ENCODE data around the gene NPDC1. TPM values are rescaled to one million over a fixed set of nuclear protein-coding genes. Genes with fewer than 3 reads are reported as not detected.

The NPDC1 gene
- polyA plus RNA-seq, 3 donors = 0.51 to 2.7 TPM; not detected in 1

GRCh38 chr9:137069508-137070091 is 23.6 kb upstream of the NPDC1 start:
- no peak for DNase-seq
- peak overlapping the region in 1 of 3 experiments; percentile 54 for H3K4me3 ChIP-seq (replicated peaks in 1 of 3; ENCODE audit: low read depth in 2 of 3, low read length in 3 of 3)
- H3K36me3 ChIP-seq (replicated peaks in 1 of 2; ENCODE audit: control insufficient read depth in 1 of 2, insufficient read depth in 2 of 2, low read length in 2 of 2) = peaks cover 0 to 5% of the 10 kb centered on the region in 2 donors
- no peak overlapping the region for H3K27ac ChIP-seq (ENCODE audit: low read depth in 1 of 2, low read length in 2 of 2)
- 6% methylated on average over 52 of the region's 52 CpGs for WGBS (ENCODE audit: insufficient coverage)
- no peak overlapping the region for H3K9ac ChIP-seq (ENCODE audit: insufficient read depth, low read length, poor library complexity, severe bottlenecking)
- Mint-ChIP-seq H3K4me1 (peaks cover 53% of the 10 kb centered on the region), H3K9me3 (peaks cover 0 to 4% (median 2%) of the 10 kb centered on the region in 7 donors), H3K27ac (peak overlapping the region in 1 of 7 donors; percentile 54), H3K27me3 (ENCODE audit: low read depth in 3 of 3) (peaks cover 0 to 3% (median 0%) of the 10 kb centered on the region in 3 donors), H3K4me3 (peak overlapping the region; percentile 56 to 74), H3K36me3 (peaks cover 3 to 15% of the 10 kb centered on the region in 2 donors)
- intact Hi-C loops (cut with micrococcal nuclease) = loop anchor here (2.0 to 10.0 kb wide), 3 partner anchors 17 to 285 kb away; partner anchors contain the start of genes FUT7 (in 1 of the 2) and MAN1B1 (in 1 of the 2)
- no peak for TF ChIP-seq CTCF (IDR thresholded peaks at IDR 0.05)
- no peaks in the 10 kb centered on the region for H3K9me3 ChIP-seq (replicated peaks in 1 of 2; ENCODE audit: control insufficient read depth in 1 of 2, insufficient read depth in 1 of 2, low read length in 2 of 2)
- peak overlapping the region; percentile 46 for H2AFZ ChIP-seq (ENCODE audit: insufficient read depth, low read depth, low read length, poor library complexity, severe bottlenecking)
- no peaks in the 10 kb centered on the region for H4K20me1 ChIP-seq (ENCODE audit: insufficient read depth, low read length)
- H3K27me3 ChIP-seq (ENCODE audit: control insufficient read depth in 2 of 2, insufficient read depth in 2 of 2, low read length in 2 of 2) = peaks cover 0 to 5% of the 10 kb centered on the region in 2 donors
- peaks cover 6% of the 10 kb centered on the region for H3K79me2 ChIP-seq (ENCODE audit: insufficient read depth, low read length)
- peaks cover 41 to 64% of the 10 kb centered on the region in 2 donors for H3K4me1 ChIP-seq (ENCODE audit: control insufficient read depth in 1 of 2, insufficient read depth in 2 of 2, low read length in 2 of 2)
- H3K4me2 ChIP-seq (replicated peaks; ENCODE audit: extremely low read depth, low read length, poor library complexity, severe bottlenecking) = peak overlapping the region; percentile 76

DNA sequence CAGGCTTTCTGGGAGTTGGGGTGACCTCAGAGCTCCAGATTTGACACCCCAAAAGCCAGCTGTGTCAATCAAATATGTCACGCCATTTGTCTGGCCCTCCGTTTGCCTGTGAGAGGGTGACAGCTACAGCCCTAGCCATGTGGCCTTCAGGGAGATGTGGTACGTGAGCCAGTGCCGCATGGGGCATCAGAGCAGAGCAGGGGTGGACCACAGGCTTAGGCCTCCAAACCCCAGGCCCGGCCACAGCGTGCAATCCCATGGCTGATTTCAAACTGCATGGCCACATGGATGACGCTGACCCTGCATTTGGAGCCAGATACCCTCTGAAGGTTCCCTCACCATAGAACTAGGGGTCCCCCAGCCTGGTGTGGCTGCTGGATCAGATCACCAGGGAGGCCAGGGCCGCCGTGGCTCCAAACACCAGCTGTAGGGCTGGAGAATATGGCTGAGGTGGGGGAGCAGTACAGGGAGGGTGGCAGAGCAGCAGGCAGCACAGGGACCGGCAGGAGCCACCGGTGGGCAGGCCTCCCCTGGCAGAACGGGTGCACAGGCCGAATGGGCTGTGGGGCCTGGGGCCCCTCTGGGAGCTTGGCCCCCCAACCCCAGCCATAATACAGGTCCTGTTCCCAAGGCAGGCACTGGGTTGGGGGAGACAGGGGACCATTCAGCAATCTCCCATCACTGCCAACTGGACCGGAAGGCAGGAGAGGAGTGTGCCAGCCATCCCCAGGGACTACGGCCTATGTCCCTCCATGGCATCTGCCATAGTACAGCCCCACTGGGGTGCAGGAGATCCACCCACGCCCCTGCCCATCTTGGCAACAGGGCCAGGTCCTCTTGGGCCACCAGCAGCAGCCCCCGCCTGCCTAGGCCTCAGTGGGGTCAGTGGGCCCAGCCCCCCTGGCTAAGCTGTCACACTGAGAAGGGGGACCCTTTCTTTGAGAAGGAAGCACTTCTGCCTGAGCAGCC is 22.8 kb upstream of the NPDC1 start:
- H3K4me3 Mint-ChIP-seq = peak overlapping the region; percentile 56 to 74
- peaks cover 6% of the 10 kb centered on the region for H3K79me2 ChIP-seq (ENCODE audit: insufficient read depth, low read length)
- WGBS (ENCODE audit: insufficient coverage) = 95% methylated on average over 11 of the region's 17 CpGs
- peak overlapping the region in 1 of 3 experiments; percentile 54 for H3K4me3 ChIP-seq (replicated peaks in 1 of 3; ENCODE audit: low read depth in 2 of 3, low read length in 3 of 3)
- H3K36me3 Mint-ChIP-seq = peaks cover 6 to 18% of the 10 kb centered on the region in 2 donors
- H3K4me1 ChIP-seq (ENCODE audit: control insufficient read depth in 1 of 2, insufficient read depth in 2 of 2, low read length in 2 of 2) = peaks cover 41 to 56% of the 10 kb centered on the region in 2 donors
- H3K9ac ChIP-seq (ENCODE audit: insufficient read depth, low read length, poor library complexity, severe bottlenecking) = no peak overlapping the region
- H2AFZ ChIP-seq (ENCODE audit: insufficient read depth, low read depth, low read length, poor library complexity, severe bottlenecking) = no peak overlapping the region
- H3K4me2 ChIP-seq (replicated peaks; ENCODE audit: extremely low read depth, low read length, poor library complexity, severe bottlenecking) = peak overlapping the region; percentile 76
- H3K27ac Mint-ChIP-seq = peak overlapping the region in 1 of 7 donors; percentile 54
- peaks cover 0 to 5% of the 10 kb centered on the region in 2 donors for H3K36me3 ChIP-seq (replicated peaks in 1 of 2; ENCODE audit: control insufficient read depth in 1 of 2, insufficient read depth in 2 of 2, low read length in 2 of 2)
- peaks cover 49% of the 10 kb centered on the region for H3K4me1 Mint-ChIP-seq
- H3K27me3 ChIP-seq (ENCODE audit: control insufficient read depth in 2 of 2, insufficient read depth in 2 of 2, low read length in 2 of 2) = peaks cover 0 to 5% of the 10 kb centered on the region in 2 donors
- no peak for TF ChIP-seq CTCF (IDR thresholded peaks at IDR 0.05)
- peaks cover 0 to 3% (median 0%) of the 10 kb centered on the region in 3 donors for H3K27me3 Mint-ChIP-seq (ENCODE audit: low read depth in 3 of 3)
- H3K9me3 ChIP-seq (replicated peaks in 1 of 2; ENCODE audit: control insufficient read depth in 1 of 2, insufficient read depth in 1 of 2, low read length in 2 of 2) = no peaks in the 10 kb centered on the region
- peaks cover 0 to 4% (median 0%) of the 10 kb centered on the region in 7 donors for H3K9me3 Mint-ChIP-seq
- no peak for DNase-seq
- H3K27ac ChIP-seq (ENCODE audit: low read depth in 1 of 2, low read length in 2 of 2) = no peak overlapping the region
- H4K20me1 ChIP-seq (ENCODE audit: insufficient read depth, low read length) = no peaks in the 10 kb centered on the region
- intact Hi-C loops (cut with micrococcal nuclease) = loop anchor here (5.0 to 10.0 kb wide), 2 partner anchors 37 to 284 kb away; partner anchors contain the start of gene FUT7 (in 1 of the 2)

All from CD14-positive monocyte (primary cell).